Activated CD8-positive, alpha-beta T cell treated with anti-CD3 and anti-CD28 coated beads for 36 hours (primary cell): Measurements from ENCODE around the gene FGF6. TPM values are rescaled to one million over a fixed set of nuclear protein-coding genes. Genes with fewer than 3 reads are reported as not detected.

Experiments
- ATAC-seq: fragments of 200-7000 bp; cut with Tn5 transposase; one replicate; pipeline ENCODE4 v1.10.0; 2021; ENCODE audit warnings: mild to moderate bottlenecking, moderate library complexity
- CTCF ChIA-PET: fragments of 350-600 bp; sonication (Branson Sonifier 250); formaldehyde crosslinking; loops from one replicate; lab custom pipeline; 2021; ENCODE audit warnings: antibody characterized with exemption; lab: Charles Lee
- POLR2A ChIA-PET: fragments of 350-600 bp; sonication (Branson Sonifier 250); formaldehyde crosslinking; loops from one replicate; lab custom pipeline; 2021; ENCODE audit warnings: antibody characterized with exemption; lab: Charles Lee
- DNase-seq: peaks from one replicate; pipeline ENCODE4 v3.0.0-alpha.2; 2020
- H3K27ac Mint-ChIP-seq: one replicate; pipeline ENCODE4 v1.8.0; 2021; ENCODE audit warnings: mild to moderate bottlenecking, mixed read lengths
- H3K27me3 Mint-ChIP-seq: one replicate; pipeline ENCODE4 v1.8.0; 2021; ENCODE audit warnings: mixed read lengths
- H3K36me3 Mint-ChIP-seq: one replicate; pipeline ENCODE4 v1.8.0; 2021; ENCODE audit warnings: low read depth, mixed read lengths
- H3K4me1 Mint-ChIP-seq: one replicate; pipeline ENCODE4 v1.8.0; 2021; ENCODE audit warnings: low read depth, mixed read lengths
- H3K4me3 Mint-ChIP-seq: one replicate; pipeline ENCODE4 v1.8.0; 2021; ENCODE audit warnings: mild to moderate bottlenecking, moderate library complexity, mixed read lengths
- H3K9me3 Mint-ChIP-seq: one replicate; pipeline ENCODE4 v1.8.0; 2021; ENCODE audit warnings: mixed read lengths
- CTCF ChIP-seq: fragments of 200-600 bp; IDR thresholded peaks from one replicate; pipeline ENCODE4 v1.8.0; 2022; ENCODE audit warnings: antibody characterized with exemption, mild to moderate bottlenecking
- intact Hi-C: fragments of 100-400 bp; cut with micrococcal nuclease; formaldehyde crosslinking; loops from one replicate; pipeline ENCODE4 v1.10.0; 2022
- total RNA-seq, 2 experiments: library from RNA; stranded (reverse); gene quantifications; one replicate each; pipeline ENCODE4 v1.2.3, GENCODE V29; 2021

Gene FGF6
- total RNA-seq, 2 experiments from 2014 or later: not detected

- TF ChIP-seq CTCF: no peak
- peaks cover 3% of the 10 kb centered on the region for H3K4me1 Mint-ChIP-seq
- H3K27me3 Mint-ChIP-seq: peaks cover 14% of the 10 kb centered on the region
- no peak overlapping the region for H3K4me3 Mint-ChIP-seq
- intact Hi-C loops: loop anchor here (2.0 kb wide), 1 partner anchor 107 kb away; no protein-coding TSS in a partner anchor
- no peak for DNase-seq
- ChIA-PET CTCF (interaction anchor here (0.8 to 4.1 kb wide), 20 partner anchors 8 to 298 kb away, joined by 3 to 28 read pairs (median 4); no protein-coding TSS in a partner anchor), POLR2A (no interaction called here)
- no peaks in the 10 kb centered on the region for H3K9me3 Mint-ChIP-seq
- no peaks in the 10 kb centered on the region for H3K36me3 Mint-ChIP-seq
- H3K27ac Mint-ChIP-seq: no peak overlapping the region
- no peak for ATAC-seq
Measured at GRCh38 chr12:4420138-4420670, 25.4 kb downstream of the FGF6 start.

GRCh38 chr12:4418913-4419312 is 26.7 kb downstream of the FGF6 start:
- Mint-ChIP-seq H3K27ac (no peak overlapping the region), H3K27me3 (peaks cover 17% of the 10 kb centered on the region), H3K36me3 (no peaks in the 10 kb centered on the region), H3K9me3 (no peaks in the 10 kb centered on the region), H3K4me1 (peaks cover 8% of the 10 kb centered on the region), H3K4me3 (no peak overlapping the region)
- no peak for ATAC-seq
- no peak for TF ChIP-seq CTCF
- intact Hi-C loops: no loop called here
- ChIA-PET CTCF (no interaction called here), POLR2A (interaction anchor here (0.6 kb wide), 1 partner anchor 227 kb away, joined by 3 read pairs; no protein-coding TSS in a partner anchor)
- DNase-seq: no peak

GRCh38 chr12:4417936-4418335 is 27.7 kb downstream of the FGF6 start:
- no peak for TF ChIP-seq CTCF
- POLR2A ChIA-PET: no interaction called here
- H3K27ac Mint-ChIP-seq: no peak overlapping the region
- CTCF ChIA-PET: interaction anchor here (0.7 kb wide), 1 partner anchor 37 kb away, joined by 4 read pairs; no protein-coding TSS in a partner anchor
- DNase-seq: no peak
- peaks cover 8% of the 10 kb centered on the region for H3K4me1 Mint-ChIP-seq
- intact Hi-C loops: no loop called here
- H3K27me3 Mint-ChIP-seq: peaks cover 17% of the 10 kb centered on the region
- H3K36me3 Mint-ChIP-seq: no peaks in the 10 kb centered on the region
- H3K4me3 Mint-ChIP-seq: no peak overlapping the region
- ATAC-seq: no peak
- no peaks in the 10 kb centered on the region for H3K9me3 Mint-ChIP-seq

GRCh38 chr12:4417455-4417854 is 28.2 kb downstream of the FGF6 start:
- Mint-ChIP-seq H3K36me3 (no peaks in the 10 kb centered on the region), H3K9me3 (no peaks in the 10 kb centered on the region), H3K27ac (no peak overlapping the region), H3K4me1 (peaks cover 8% of the 10 kb centered on the region), H3K27me3 (peaks cover 17% of the 10 kb centered on the region), H3K4me3 (no peak overlapping the region)
- intact Hi-C loops: no loop called here
- no peak for ATAC-seq
- ChIA-PET POLR2A (no interaction called here), CTCF (interaction anchor here (0.7 to 1.6 kb wide), 2 partner anchors 36 to 110 kb away, joined by 4 to 5 read pairs; no protein-coding TSS in a partner anchor)
- DNase-seq: no peak
- no peak for TF ChIP-seq CTCF

GRCh38 chr12:4416276-4416675 is 29.3 kb downstream of the FGF6 start:
- no peak overlapping the region for H3K4me3 Mint-ChIP-seq
- intact Hi-C loops: no loop called here

More at GRCh38 chr12:4416276-4416675, 29.3 kb downstream of the FGF6 start:
- CTCF ChIA-PET: interaction anchor here (0.6 to 1.6 kb wide), 2 partner anchors 63 to 111 kb away, joined by 3 to 5 read pairs; no protein-coding TSS in a partner anchor
- POLR2A ChIA-PET: no interaction called here
- no peak for TF ChIP-seq CTCF
- H3K4me1 Mint-ChIP-seq: peaks cover 8% of the 10 kb centered on the region
- no peak overlapping the region for H3K27ac Mint-ChIP-seq
- no peaks in the 10 kb centered on the region for H3K9me3 Mint-ChIP-seq
- ATAC-seq (no peak), DNase-seq (no peak)
- H3K27me3 Mint-ChIP-seq: peaks cover 17% of the 10 kb centered on the region
- no peaks in the 10 kb centered on the region for H3K36me3 Mint-ChIP-seq
